IPS DF 6.9 (cell line): ENCODE measurements around the gene TNXB.
"Not testable (repeated sequence)": the region's sequence is repeated elsewhere in the genome, so short reads cannot be mapped to it uniquely, and the experiment has no call there.

Experiments used
- DNase-seq: peaks from one replicate; pipeline ENCODE4 v3.0.0-alpha.2; 2013; ENCODE audit warnings: low read depth, low spot score
- H3K27ac ChIP-seq: one replicate; pipeline ENCODE4 v1.5.1; 2013; ENCODE audit warnings: low read length, control low read depth
- H3K27me3 ChIP-seq: 2 replicates; pipeline ENCODE4 v1.6.1; 2013; ENCODE audit warnings: mild to moderate bottlenecking, low read length; ENCODE audit not compliant: control insufficient read depth, insufficient read depth
- H3K36me3 ChIP-seq: 2 replicates; pipeline ENCODE4 v1.6.1; 2013; ENCODE audit warnings: low read length; ENCODE audit not compliant: control insufficient read depth, insufficient read depth
- H3K4me1 ChIP-seq: 2 replicates; pipeline ENCODE4 v1.6.1; 2013; ENCODE audit warnings: low read length; ENCODE audit not compliant: control insufficient read depth, insufficient read depth
- H3K4me3 ChIP-seq: 2 replicates; pipeline ENCODE4 v1.5.1; 2013; ENCODE audit warnings: mild to moderate bottlenecking, low read length
- H3K9me3 ChIP-seq: 2 replicates; pipeline ENCODE4 v1.6.1; 2013; ENCODE audit warnings: low read length, inconsistent platforms; ENCODE audit not compliant: control insufficient read depth, insufficient read depth
- WGBS: extraction: QIAGEN DNeasy Blood & Tissue Kit; methylation state at CpG from one replicate; pipeline ENCODE4 v1.1.7; 2013; ENCODE audit warnings: mixed read lengths, missing lambda C conversion rate; ENCODE audit not compliant: insufficient read length, insufficient coverage; 5-methylcytosine and 5-hydroxymethylcytosine counted together

The TNXB gene

DNA sequence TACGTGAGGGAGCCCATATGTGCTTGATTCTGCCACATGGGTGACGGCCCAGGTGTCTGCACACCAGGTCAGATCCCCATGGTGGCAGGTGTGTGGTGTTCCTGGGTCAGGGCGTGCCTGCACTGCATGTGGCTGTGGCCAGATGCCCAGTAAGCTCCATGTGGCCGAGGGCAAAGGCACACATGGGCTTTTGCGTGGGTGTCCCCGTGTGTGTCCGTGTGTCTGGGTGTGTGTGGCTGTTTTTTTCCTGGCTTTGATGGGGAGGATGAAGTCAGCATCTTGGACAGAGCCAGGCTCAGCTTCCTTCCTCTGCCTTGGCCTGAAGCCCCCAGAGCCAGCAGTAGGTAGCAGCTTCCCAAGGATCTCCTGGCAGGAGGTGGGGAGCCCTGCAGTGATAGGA lies 1.5 kb upstream of the TNXB start:
- Histone ChIP-seq H3K4me3 (no peak overlapping the region), H3K27me3 (no peaks in the 10 kb centered on the region), H3K36me3 (peaks cover 4% of the 10 kb centered on the region; the same call in 1 of the 2 replicates), H3K4me1 (peaks cover 2% of the 10 kb centered on the region; the same call in 1 of the 2 replicates), H3K27ac (no peak overlapping the region), H3K9me3 (no peaks in the 10 kb centered on the region)
- no peak for DNase-seq
- WGBS, result no CpG with 5 or more reads among the region's 7 CpGs

DNA sequence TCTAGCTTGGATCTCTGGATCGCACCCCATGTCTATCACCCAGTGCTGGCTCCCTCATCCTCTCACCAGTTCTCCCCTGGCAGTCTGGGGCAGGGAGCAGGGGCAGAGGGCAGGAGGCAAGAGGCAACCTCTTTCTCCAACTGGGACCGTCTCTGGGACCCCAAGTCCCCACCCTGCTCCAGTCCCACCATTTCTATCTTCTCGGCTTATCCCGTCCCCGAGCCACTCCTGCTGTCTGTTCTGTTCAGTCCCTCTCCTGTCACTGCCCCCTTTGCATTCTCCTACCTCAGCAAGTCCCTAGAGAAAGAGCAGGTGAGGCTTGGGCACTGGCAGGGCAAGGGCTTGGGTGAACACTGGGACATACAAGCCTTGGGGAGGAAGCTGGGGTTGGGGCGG lies 625 bp upstream of the TNXB start:
- DNase-seq, result no peak
- H3K4me3 ChIP-seq, result no peak overlapping the region
- H3K27me3 ChIP-seq, result no peaks in the 10 kb centered on the region
- H3K9me3 ChIP-seq, result no peaks in the 10 kb centered on the region
- H3K36me3 ChIP-seq, result peaks cover under 1% of the 10 kb centered on the region; the same call in 1 of the 2 replicates
- no CpG with 5 or more reads among the region's 6 CpGs for WGBS
- no peak overlapping the region for H3K27ac ChIP-seq
- peaks cover 2% of the 10 kb centered on the region; the same call in 1 of the 2 replicates for H3K4me1 ChIP-seq

DNA sequence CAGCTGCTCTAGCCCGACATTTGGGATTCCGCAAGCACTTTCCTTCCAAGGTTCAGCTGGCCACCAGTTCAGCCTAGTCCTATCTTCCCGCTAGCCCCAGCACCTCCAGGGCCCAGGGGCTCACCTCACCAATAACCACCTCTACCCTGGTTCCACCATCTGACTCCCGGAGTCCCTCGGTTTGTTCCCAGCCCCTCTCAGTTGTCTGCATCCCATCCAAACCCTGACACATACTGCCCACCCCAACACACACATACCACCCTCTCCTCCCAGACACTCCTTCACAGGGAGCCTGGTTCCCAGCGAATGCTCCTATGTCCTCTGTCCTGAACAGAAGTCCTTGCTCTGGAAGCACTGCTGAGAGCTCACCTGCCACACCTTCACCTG lies 418 bp downstream of the TNXB start:
- WGBS, result no CpG with 5 or more reads among the region's 6 CpGs
- no peak for DNase-seq
- H3K9me3 ChIP-seq, result no peaks in the 10 kb centered on the region
- H3K27me3 ChIP-seq, result 0 out of 2 replicates have a peak, but pooled peaks cover 1% of the 10 kb centered on the region
- H3K36me3 ChIP-seq, result no peaks in the 10 kb centered on the region
- no peak overlapping the region for H3K27ac ChIP-seq
- H3K4me1 ChIP-seq, result peaks cover 2% of the 10 kb centered on the region; the same call in 1 of the 2 replicates
- no peak overlapping the region for H3K4me3 ChIP-seq

DNA sequence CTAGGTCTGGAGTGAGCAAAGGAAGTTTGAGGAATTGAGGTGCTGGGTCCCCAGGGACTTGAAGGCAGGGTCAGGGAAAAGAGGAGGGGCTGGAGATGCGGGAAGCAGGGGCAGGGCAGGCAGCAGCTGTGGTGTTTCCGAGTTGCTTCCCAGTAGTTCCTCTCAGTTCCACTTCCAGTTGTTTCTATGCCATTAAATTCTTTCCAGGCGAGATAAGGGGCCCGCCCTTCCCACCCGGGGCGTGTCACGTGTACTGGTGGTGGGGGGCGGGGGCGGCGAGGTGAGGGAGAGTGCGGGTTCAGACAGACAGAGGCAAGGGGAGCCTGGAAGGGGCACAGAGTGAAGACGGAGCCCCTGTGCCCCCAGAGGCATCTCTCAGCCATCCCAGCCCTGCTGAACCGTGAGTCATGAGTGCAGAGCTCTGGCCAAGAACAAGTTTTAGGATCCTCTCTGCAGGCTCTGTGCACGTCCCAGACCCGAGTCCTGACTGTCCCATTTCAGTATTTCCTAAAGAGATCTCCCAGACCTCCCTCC lies 977 bp downstream of the TNXB start:
- no CpG with 5 or more reads among the region's 15 CpGs for WGBS
- no peak for DNase-seq
- no peaks in the 10 kb centered on the region for H3K9me3 ChIP-seq
- no peak overlapping the region for H3K4me3 ChIP-seq
- no peaks in the 10 kb centered on the region for H3K36me3 ChIP-seq
- H3K4me1 ChIP-seq, result peaks cover 2% of the 10 kb centered on the region; the same call in 1 of the 2 replicates
- H3K27ac ChIP-seq, result no peak overlapping the region
- 0 out of 2 replicates have a peak, but pooled peaks cover 1% of the 10 kb centered on the region for H3K27me3 ChIP-seq

DNA sequence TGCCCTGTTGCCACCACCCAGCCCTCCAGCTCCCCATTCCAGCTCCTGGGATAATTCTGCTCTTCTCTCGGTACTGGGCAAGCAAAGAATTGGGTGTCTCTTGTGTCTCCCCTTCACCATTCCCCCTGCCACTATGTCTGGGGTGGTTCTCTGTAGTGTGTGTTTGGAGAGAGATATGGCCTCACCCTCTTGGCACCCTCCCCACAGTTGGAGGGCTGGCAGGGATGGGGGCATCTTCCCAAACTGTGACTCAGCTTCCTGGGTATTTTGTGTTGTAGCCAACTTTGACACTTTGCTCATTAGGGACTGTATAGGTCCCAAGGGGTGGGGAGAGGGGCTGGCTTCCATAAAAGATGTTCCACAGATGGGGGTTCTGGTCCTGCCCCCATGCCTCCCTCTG lies 1.7 kb downstream of the TNXB start:
- H3K4me3 ChIP-seq, result no peak overlapping the region

DNA sequence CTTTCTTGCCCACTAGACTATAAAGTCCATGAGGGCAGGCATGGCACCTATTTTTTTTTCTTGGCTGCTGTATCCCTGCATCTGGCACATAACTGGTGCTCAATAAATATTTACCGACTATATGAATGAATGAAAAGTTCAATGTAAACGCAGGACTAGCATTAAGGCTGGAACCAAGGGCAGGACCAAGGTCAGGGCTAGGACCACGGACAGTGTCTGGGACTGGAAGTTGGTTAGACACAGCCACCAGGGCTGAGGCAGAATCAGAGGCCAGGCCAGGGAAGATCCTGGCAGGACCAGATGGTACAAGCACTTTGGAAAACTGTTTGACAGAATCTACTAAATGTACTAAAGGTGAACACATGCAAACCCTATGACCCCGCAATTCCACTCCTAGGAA lies 3.7 kb downstream of the TNXB start:
- Histone ChIP-seq H3K36me3 (no peaks in the 10 kb centered on the region), H3K4me3 (no peak overlapping the region), H3K4me1 (peaks cover 2% of the 10 kb centered on the region; the same call in 1 of the 2 replicates), H3K27ac (no peak overlapping the region), H3K9me3 (no peaks in the 10 kb centered on the region), H3K27me3 (0 out of 2 replicates have a peak, but pooled peaks cover 1% of the 10 kb centered on the region)
- no CpG with 5 or more reads among the region's 4 CpGs for WGBS
- DNase-seq, result no peak

More for the DNA sequence above, 1.7 kb downstream of the TNXB start:
- no peak overlapping the region for H3K27ac ChIP-seq
- H3K36me3 ChIP-seq, result no peaks in the 10 kb centered on the region
- no peak for DNase-seq
- peaks cover 2% of the 10 kb centered on the region; the same call in 1 of the 2 replicates for H3K4me1 ChIP-seq
- H3K9me3 ChIP-seq, result no peaks in the 10 kb centered on the region
- WGBS, result no CpG with 5 or more reads among the region's 1 CpG
- H3K27me3 ChIP-seq, result 0 out of 2 replicates have a peak, but pooled peaks cover 1% of the 10 kb centered on the region

DNA sequence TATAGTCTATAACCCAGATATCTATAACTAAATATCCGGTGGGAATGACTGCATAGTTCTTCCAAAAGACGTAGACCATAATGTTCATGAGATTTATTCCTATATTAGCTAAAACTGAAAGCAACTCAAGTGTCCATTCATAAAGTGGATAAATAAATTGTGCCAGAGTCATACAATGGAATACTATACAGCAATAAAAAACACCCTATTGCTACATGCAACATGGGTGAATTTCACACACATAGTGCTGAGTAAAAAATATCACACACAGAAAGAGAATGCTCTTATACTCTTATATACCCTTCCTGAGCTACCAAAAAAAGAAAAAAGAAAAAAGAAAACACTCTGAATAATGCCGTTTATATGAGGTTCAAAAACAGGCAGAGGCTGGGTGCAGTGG lies 6.9 kb downstream of the TNXB start:
- no CpG with 5 or more reads among the region's 3 CpGs for WGBS
- no peak for DNase-seq
- no peak overlapping the region for H3K27ac ChIP-seq
- no peaks in the 10 kb centered on the region for H3K36me3 ChIP-seq
- no peaks in the 10 kb centered on the region for H3K9me3 ChIP-seq
- H3K4me1 ChIP-seq, result no peaks in the 10 kb centered on the region
- H3K4me3 ChIP-seq, result no peak overlapping the region
- H3K27me3 ChIP-seq, result peaks cover 2% of the 10 kb centered on the region; the same call in 1 of the 2 replicates

DNA sequence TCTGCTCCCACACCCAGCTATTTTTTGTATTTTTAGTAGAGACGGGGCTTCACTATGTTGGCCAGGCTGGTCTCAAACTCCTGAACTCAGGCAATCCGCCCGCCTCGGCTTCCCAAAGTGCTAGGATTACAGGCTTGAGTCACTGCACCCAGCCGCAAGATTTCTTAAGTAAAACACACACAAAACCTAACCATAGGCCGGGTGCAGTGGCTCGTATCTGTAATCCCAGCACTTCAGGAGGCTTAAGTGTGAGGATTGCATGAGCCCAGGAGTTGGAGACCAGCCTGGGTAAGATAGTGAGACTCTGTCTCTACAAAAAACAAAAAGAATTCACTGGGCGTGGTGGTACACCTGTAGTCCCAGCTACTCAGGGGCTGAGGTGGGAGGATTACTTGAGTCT lies 8.9 kb downstream of the TNXB start:
- WGBS, result no CpG with 5 or more reads among the region's 8 CpGs
- not testable (repeated sequence) for H3K9me3 ChIP-seq, H3K36me3 ChIP-seq, H3K27me3 ChIP-seq, H3K4me1 ChIP-seq, H3K4me3 ChIP-seq, DNase-seq, H3K27ac ChIP-seq

DNA sequence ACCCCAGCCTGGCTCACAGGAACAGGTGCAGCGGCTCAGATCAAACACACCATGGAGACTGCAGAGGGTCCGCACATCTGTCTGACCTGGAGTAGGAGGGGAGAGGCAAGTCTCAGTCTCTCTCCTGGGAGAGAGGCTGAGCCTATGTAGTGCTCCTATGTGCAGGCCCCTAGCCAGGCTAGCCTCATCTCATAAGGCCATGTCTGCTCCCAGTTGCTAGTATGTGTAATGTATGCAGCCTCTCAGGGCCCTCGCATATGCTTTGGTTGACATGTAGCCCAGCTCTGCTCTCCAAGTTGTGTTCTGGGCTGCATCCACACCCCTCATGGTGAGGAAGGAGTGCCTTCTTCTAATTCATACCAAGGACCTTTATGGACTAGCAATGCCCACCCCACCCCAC lies 11.8 kb downstream of the TNXB start:
- no peaks in the 10 kb centered on the region for H3K9me3 ChIP-seq
- no CpG with 5 or more reads among the region's 3 CpGs for WGBS
- no peaks in the 10 kb centered on the region for H3K36me3 ChIP-seq
- H3K27me3 ChIP-seq, result peaks cover 4% of the 10 kb centered on the region; the same call in 1 of the 2 replicates
- no peak for DNase-seq
- H3K4me1 ChIP-seq, result peaks cover 2% of the 10 kb centered on the region; the same call in 1 of the 2 replicates
- H3K27ac ChIP-seq, result no peak overlapping the region
- H3K4me3 ChIP-seq, result no peak overlapping the region

DNA sequence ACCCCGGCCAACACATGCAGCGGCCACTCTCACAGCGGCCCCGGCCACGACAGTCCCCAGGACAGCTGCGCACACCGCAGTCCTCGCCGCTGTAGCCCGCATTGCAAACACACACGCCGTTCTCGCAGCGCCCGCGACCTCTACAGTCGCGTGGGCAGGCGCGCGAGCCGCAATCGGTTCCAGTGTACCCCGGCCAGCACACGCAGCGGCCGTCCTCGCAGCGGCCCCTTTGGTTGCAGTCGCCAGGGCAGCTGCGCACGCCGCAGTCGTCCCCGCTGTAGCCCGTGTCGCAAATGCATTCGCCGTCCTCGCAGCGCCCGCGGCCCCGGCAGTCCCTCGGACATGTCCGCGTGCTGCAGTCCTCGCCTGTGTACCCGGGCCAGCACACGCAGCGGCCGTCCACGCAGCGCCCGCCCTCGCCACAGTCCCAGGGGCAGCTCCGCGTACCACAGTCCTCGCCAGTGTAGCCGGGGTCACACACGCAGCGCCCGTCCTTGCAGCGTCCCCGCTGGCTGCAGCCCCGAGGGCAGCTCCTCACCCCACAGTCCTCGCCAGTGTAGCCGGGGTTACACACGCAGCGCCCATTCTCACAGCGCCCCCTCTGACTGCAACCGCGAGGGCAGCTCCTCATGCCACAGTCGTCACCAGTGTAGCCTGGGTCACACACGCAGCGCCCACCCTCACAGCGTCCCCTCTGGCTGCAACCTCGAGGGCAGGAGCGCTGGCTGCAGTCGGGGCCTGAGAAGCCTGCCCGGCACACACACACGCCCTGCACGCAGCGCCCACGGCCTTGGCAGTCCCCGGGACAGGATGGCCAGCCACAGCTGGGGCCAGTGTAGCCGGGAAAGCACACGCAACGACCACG lies 12.5 kb downstream of the TNXB start:
- Histone ChIP-seq H3K9me3 (no peaks in the 10 kb centered on the region), H3K4me3 (no peak overlapping the region), H3K4me1 (peaks cover 2% of the 10 kb centered on the region; the same call in 1 of the 2 replicates), H3K27me3 (peaks cover 4% of the 10 kb centered on the region; the same call in 1 of the 2 replicates), H3K36me3 (no peaks in the 10 kb centered on the region), H3K27ac (no peak overlapping the region)
- DNase-seq, result no peak
- no CpG with 5 or more reads among the region's 90 CpGs for WGBS
